NCI-H82 treated with DMSO at 0.1 percent for 48 hours (cell line): ENCODE measurements around the gene PIK3C2A.
A peak's percentile ranks its signal among the peaks of the same experiment; 100 is the strongest.
"Not testable (repeated sequence)": the region's sequence is repeated elsewhere in the genome, so short reads cannot be mapped to it uniquely, and the experiment has no call there.

Experiments
- DNase-seq: peaks from one replicate; lab custom pipeline; 2025; ENCODE audit not compliant: unreplicated experiment; lab: John Stamatoyannopoulos, UW

PIK3C2A gene

GRCh38 chr11:17207317-17208256, at the start of gene PIK3C2A:
TSS of gene PIK3C2A (minus strand) at chr11:17207986. CDS start at chr11:17169741, 38,245 bp downstream.
- DNase-seq, result peak; percentile 66

- no peak for DNase-seq
Measured at GRCh38 chr11:17257196-17257595, 49.4 kb upstream of the PIK3C2A start.

GRCh38 chr11:17256512-17256911, 48.7 kb upstream of the PIK3C2A start:
- DNase-seq, result no peak

- DNase-seq, result no peak
Measured at GRCh38 chr11:17252704-17253103, 44.9 kb upstream of the PIK3C2A start.

GRCh38 chr11:17250561-17251350, 43.0 kb upstream of the PIK3C2A start:
- DNase-seq, result no peak

- DNase-seq, result no peak
Measured at GRCh38 chr11:17244046-17244445, 36.3 kb upstream of the PIK3C2A start.

GRCh38 chr11:17242954-17243353, 35.2 kb upstream of the PIK3C2A start:
- not testable (repeated sequence) for DNase-seq

GRCh38 chr11:17240780-17241179, 33.0 kb upstream of the PIK3C2A start:
- no peak for DNase-seq

GRCh38 chr11:17239927-17240326, 32.1 kb upstream of the PIK3C2A start:
- DNase-seq, result not testable (repeated sequence)

GRCh38 chr11:17238377-17238776, 30.6 kb upstream of the PIK3C2A start:
- DNase-seq, result no peak

GRCh38 chr11:17233101-17233500, 25.3 kb upstream of the PIK3C2A start:
- DNase-seq, result no peak

GRCh38 chr11:17230867-17231851, 23.4 kb upstream of the PIK3C2A start:
- no peak for DNase-seq

GRCh38 chr11:17229481-17230152, 21.8 kb upstream of the PIK3C2A start:
- no peak for DNase-seq

- not testable (repeated sequence) for DNase-seq
Measured at GRCh38 chr11:17228186-17228925, 20.6 kb upstream of the PIK3C2A start.

GRCh38 chr11:17224727-17225126, 16.9 kb upstream of the PIK3C2A start:
- DNase-seq, result no peak

GRCh38 chr11:17221968-17222367, 14.2 kb upstream of the PIK3C2A start:
- no peak for DNase-seq

GRCh38 chr11:17219016-17219415, 11.2 kb upstream of the PIK3C2A start:
- DNase-seq, result peak; percentile 87

GRCh38 chr11:17218403-17218802, 10.6 kb upstream of the PIK3C2A start:
- no peak for DNase-seq

- DNase-seq, result no peak
Measured at GRCh38 chr11:17217401-17217800, 9.6 kb upstream of the PIK3C2A start.
